HG03571 (cell line): ENCODE data around the gene NAV2.
A peak's percentile ranks its signal among the peaks of the same experiment; 100 is the strongest.

Source experiments
- ATAC-seq: cut with Tn5 transposase; IDR thresholded peaks from one replicate; pipeline ENCODE4 v1.9.1; 2021; ENCODE audit not compliant: unreplicated experiment

Gene NAV2

GRCh38 chr11:19963697-19964387, 251.2 kb downstream of the NAV2 start:
- no peak for ATAC-seq

DNA sequence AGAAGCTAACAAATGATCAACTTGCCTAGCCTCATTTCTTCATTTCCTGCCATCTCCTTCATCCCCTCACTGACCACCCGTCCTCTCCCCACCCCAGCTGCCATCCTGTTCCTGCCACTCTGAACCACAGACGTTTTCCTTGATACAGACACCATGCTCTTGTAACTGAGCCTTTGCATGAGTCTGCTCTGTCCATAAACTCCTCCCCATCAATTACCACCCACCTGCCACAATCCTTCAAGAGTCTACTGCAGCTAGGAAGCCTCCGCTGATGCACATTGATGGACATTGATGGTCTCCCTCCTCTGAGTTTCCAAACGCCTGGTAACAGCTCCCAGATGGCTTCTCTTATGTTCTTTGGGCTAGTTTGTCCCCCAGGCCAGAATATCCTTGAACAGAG, 253.8 kb downstream of the NAV2 start:
- ATAC-seq = no peak

DNA sequence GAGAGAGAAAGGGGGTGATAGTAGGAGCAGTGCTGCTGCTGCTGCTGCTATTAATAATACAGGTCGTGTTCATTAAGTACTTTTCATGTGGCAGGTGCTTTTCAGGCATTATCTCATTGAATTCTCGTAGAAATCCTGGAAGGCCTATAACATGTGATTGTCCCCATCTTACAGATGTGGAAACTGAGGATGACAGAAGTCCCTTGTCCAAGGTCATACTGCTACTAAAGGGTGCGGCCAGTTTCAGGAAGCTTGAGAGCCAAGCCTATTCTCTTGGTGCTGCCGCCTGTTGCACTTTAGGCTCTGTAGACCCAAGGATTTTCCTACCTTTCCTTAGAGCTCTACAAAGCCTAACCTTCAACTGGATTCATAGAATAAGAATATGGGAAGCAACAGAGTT, 254.3 kb downstream of the NAV2 start:
- no peak for ATAC-seq

GRCh38 chr11:19967787-19968186, 255.2 kb downstream of the NAV2 start:
- ATAC-seq = no peak

GRCh38 chr11:19968860-19969259, 256.2 kb downstream of the NAV2 start:
- no peak for ATAC-seq

DNA sequence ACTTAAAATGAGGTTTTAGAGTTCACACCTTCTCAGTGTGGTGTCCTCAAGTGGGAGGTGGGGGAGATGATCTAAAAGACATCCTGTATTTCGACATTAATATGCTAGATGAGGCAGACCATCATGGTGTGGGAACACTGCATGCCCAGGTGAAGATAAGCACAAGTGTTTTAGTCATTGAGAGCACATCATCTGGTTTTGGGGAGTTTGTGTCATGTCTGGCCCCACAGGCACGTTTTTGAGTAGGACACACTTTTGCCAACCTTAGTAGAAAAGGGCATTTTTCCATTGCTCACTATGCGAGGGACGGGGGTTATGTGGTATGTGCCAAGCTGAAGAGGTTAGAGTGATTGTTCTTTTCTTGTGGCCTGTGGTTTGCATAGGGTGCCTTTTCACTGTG, 258.3 kb downstream of the NAV2 start:
- ATAC-seq = no peak

GRCh38 chr11:19972091-19972490, 259.5 kb downstream of the NAV2 start:
- ATAC-seq = no peak

DNA sequence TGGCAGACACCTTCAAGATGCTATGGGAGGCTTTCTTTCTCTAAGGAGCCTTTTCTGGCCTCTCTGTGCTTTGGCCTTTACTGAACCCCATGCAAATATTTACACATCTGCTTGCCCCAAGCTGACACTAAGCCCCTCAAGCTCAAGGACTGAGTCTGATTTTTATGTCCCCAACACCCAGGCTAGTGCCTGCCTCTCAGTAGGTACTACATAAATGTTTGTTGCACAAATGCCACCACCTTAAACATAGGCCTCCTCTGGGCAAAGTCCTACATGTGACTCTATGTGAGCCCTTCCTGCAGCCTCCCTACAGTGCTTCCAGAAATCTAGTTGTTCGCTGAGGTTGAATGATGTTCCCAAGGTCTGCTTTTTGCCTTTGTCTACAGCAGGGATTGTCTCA, 260.0 kb downstream of the NAV2 start:
- ATAC-seq = no peak

- no peak for ATAC-seq
These were observed 260.5 kb downstream of the NAV2 start for GRCh38 chr11:19973136-19973635.

DNA sequence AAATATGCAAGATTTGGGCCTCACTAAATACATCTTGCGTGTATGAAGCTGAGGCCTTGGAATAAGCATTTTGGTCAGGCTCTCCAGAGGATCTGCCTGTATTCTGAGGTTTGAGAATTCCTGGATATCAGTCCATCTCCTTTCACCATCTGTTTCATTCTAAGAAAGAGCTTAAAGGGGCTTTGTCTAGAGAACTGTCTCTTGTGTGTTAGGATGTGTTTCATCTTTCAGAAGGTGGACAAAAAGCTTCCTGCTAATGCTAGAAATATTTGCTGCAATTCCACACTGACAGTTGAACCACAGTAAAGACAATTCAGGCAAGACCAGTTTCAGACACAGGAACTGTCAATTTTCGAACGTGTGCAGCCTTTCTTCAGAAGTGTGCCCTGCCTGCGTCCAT, 262.2 kb downstream of the NAV2 start:
- ATAC-seq = no peak

DNA sequence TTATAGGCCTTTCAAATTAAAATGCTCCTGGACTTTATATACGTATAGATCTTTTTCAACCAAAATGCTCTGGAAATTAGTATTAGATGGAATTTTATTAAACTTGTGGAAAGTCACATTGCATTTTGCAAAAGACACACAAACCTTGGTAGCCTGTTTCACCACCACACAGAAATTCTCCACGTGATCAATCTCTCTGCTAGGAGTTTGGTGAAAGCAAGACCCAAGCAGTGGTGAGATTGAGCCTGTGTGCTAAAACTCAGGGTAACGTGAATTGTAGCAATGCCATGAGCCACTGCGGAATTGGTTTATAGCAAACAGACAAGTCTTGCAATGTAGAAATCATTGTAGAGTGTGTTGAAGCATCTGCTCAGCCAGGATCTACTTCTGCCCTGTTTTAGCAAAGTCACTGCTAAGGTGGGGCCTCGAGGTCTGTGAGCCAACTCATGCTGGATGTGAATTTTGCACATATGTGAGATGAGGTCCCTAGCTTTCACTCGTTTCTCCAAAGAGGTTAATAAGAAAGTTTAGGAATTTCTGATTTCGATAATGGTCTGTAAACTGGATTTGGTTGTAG, 262.9 kb downstream of the NAV2 start:
- no peak for ATAC-seq

DNA sequence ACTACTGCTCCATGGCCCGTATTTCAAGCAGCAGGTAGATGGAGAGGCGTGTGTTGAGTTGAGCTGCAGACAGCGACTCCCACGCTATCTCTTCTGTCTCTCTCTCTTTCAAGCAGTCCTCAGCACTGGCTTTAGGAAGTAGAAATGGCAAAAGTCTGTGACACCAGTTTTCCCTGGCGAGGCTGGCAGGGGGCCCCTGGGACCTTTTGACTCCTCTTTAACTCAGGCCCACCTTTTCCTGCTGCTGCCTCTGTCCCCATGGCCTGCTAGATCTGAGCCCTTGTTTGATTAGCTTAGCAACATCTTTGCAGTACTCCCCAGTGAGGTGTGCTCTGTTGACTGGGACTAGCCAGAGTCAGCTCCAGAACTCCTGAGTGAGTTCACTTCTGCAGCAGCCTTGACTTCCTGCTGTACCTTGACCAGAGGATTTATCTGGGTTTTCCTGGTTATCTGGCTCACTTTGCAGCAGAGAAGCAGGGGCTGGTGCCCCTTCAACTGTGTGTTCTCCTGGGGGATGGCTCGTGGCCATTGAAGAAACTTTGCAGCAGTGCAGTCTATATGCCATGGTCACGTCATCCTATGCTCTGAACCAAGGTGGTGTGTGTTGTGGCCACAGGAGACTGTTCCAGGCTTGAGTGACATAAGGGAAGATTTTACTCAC, 263.8 kb downstream of the NAV2 start:
- ATAC-seq = no peak

DNA sequence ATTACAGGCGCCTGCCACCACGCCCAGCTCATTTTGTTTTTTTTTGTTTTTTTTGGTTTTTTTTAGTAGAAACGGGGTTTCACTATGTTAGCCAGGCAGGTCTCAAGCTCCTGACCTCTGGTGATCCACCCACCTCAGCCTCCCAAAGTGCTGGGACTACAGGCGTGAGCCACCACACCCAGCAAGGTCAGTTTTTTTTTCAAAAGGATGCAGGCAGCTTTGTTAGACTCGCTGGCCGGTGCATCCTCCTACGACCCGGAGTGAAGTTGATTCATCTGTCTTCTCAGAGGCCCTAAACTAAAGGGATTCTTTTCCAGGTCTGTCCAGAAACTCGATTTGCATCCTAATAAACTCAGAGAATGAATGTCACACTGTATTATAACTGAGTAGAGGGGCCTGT, 265.3 kb downstream of the NAV2 start:
- no peak for ATAC-seq

- peak; percentile 64 for ATAC-seq
These were observed 266.3 kb downstream of the NAV2 start for GRCh38 chr11:19978668-19979518.

DNA sequence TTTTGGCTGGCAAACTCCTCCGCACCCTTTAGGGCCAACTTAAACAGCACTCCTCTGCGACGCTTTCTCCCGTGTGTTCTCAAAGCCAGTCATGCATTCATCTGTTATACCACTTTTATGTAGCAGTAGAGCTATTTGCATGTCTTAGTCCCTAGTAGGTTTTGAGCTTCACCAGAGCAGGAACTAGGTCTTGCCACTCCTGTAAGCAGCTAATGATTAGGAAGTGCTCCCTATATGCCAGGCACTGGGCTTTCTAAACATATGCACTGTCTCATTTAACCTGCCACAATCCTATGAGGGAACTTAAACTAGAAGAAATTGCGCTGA, 266.8 kb downstream of the NAV2 start:
- ATAC-seq = peak; percentile 81

DNA sequence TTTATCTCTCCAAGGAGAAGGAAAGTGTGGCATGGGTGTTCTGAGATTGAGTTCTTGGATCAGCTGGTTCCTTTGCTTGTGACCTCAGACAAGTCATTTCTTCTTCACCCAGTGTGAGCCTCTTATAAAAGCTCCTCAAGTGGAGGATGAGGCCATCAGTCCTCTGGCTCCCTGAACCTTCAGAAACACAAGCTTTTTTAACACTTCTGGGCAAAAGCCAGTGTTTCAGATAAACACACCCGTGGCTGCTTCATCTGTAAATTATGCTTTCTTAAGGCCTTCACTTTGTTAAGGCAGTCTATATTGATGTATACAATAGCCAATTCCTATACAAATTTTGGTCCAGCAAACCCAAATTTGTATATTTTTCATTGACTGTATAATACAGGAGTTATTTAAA, 267.8 kb downstream of the NAV2 start:
- no peak for ATAC-seq

DNA sequence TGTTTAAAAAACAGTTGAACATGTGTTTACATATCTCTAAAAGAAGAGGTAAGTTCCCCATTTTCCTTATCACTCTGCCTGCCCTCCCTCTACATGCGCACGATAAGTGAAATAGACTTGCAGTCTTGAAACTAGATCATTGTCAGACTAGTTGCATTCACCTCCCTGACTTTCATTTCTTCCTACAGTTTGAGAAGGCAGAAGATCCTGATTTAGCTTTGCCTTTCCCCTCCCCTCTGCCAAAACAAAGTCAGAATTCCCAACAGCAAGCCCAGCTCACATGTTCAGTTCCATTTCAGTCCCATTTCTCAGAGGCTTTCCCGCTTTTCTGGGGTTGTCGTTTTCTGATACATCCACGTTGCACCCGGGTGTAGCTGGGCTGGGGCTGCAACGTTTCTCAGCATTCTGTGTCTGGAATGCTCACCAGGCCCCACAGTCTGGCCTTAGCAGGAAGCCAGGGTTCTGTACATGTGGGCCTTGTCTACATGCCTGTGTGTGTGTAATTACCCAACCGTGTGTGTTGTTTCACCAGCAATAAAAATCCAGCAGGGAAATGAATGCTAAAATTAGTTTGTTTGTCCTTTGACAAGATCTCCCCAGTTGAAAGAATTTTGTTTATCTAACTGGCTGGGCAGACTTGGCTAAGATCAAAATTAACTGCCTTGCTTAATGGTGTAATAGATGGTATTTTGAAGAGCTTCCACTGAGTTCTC, 268.5 kb downstream of the NAV2 start:
- no peak for ATAC-seq

DNA sequence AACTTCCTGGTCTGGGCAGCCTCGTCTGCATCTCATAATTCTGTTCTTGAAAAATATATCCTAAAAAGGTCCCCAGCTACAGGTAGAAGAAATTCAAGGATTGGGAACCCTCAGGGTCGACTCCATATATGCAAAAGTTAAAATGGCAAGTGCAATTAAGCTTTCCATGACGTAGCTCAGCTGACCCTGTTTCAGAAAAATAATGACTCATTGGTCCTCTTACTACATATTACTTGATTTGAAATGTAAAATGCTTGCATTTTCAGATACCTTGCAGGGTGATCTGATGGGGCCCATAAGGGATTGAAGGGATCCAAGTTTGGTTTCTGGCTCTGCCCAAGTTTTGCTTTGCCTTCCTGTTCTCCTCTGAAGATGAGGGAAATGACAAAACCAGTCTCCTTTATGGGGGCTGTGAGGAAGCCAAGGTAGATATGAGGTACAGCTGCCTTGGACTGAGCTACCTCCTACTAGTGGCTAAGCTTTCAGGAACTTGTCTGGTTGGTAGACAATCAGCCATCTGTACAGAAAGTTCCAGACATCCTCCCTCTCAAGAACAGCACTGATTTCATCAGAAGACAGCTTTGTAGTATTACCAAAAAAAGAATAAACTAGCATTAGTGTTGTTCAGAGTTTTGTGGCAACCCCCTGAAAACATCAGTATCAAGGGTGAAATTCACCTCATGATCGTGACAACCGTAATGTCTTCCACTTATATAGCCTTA, 270.3 kb downstream of the NAV2 start:
- ATAC-seq = no peak

GRCh38 chr11:19984048-19984742, 271.6 kb downstream of the NAV2 start:
- ATAC-seq = no peak

DNA sequence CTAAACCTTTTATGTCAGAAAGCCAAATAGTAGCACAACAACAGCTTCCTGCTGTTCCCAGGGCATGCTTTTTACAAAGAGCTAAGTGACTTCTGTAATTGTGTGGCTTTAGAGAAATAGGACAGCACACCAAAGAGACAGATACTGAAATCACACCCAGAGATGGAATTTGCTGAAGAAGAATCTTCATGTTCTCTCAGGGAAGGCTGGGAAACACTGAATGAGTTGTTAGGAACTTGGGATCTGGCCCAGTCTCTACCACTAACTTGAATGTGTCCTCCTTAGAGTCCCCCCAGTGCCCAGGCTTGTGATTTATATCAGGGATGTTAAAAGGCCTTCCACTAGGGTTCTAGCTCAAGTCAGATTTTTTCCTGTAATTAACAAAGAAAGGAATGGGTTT, 272.5 kb downstream of the NAV2 start:
- ATAC-seq = no peak
